ENCODE data around the gene NOS2.
"Not testable (repeated sequence)": the region's sequence is repeated elsewhere in the genome, so short reads cannot be mapped to it uniquely, and the experiment has no call there.

The NOS2 gene

DNA sequence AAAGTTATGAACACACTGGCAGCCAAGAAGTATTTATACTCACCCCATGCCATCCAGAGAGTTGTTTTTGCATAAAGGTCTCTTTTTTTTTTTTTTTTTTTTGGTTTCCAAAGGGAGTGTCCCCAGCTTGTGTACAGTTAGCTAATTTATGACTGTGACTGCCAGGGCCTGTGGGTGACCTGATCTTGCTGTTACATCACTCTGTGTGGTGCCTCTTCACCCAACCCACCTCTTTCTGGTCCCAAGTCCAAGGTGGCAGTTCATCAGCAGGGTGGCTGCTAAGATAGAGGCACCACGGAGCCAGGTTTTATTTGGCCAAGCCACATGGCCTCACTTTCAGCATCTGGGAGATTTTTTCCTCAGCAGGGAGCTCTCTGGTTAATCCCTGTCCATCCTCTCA lies at the start of gene NOS2:
Gene NOS2 (minus strand): TSS at position 8 of the 400 bp plus-strand sequence. CDS start 1,720 bp downstream, outside the sequence.
- no peaks in the 10 kb centered on the region for H3K9me3 Mint-ChIP-seq
- H3K27me3 Mint-ChIP-seq (ENCODE audit: low read depth): peaks cover 40% of the 10 kb centered on the region
- TF ChIP-seq, protein P1, sequence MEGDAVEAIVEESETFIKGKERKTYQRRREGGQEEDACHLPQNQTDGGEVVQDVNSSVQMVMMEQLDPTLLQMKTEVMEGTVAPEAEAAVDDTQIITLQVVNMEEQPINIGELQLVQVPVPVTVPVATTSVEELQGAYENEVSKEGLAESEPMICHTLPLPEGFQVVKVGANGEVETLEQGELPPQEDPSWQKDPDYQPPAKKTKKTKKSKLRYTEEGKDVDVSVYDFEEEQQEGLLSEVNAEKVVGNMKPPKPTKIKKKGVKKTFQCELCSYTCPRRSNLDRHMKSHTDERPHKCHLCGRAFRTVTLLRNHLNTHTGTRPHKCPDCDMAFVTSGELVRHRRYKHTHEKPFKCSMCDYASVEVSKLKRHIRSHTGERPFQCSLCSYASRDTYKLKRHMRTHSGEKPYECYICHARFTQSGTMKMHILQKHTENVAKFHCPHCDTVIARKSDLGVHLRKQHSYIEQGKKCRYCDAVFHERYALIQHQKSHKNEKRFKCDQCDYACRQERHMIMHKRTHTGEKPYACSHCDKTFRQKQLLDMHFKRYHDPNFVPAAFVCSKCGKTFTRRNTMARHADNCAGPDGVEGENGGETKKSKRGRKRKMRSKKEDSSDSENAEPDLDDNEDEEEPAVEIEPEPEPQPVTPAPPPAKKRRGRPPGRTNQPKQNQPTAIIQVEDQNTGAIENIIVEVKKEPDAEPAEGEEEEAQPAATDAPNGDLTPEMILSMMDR (IDR thresholded peaks at IDR 0.05; ENCODE audit: unreplicated experiment in 3 of 3): no peak
- H3K4me1 Mint-ChIP-seq: peaks cover 3% of the 10 kb centered on the region
- H3K36me3 Mint-ChIP-seq (ENCODE audit: low read depth): no peaks in the 10 kb centered on the region
- no peak within 1 kb of the TSS for H3K27ac Mint-ChIP-seq
- H3K4me3 Mint-ChIP-seq: no peak within 1 kb of the TSS

DNA sequence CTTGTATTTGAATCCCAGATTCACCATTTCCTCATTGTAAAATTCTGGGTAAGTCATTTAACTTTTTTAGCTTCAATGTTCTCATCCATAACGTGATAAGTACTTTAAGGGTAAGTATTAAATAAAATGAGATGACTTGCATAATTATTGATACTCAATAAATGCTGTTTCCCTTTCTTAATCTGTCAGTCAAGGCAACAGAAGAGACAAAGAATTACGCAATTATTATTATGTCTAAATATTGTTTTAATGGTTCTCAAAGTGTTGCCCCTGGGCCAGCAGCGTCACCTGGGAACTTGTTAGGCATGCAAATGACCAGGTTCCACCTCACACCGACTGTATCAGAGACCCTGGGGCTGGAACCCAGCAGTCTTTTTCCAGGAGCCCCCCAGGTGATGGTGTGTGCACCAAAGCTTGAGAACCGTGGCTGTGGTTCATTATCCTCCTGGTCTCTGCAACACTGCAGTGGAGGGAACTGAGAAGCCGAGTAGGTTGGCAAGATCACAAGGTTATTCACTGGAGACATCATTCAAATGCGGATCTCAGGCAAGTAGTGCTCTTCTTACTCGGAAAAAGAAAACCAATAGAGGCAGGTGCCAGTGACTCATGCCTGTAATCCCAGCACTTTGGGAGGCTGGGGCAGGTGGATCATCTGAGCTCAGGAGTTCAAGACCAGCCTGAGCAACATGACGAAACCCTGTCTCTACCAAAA lies 49.3 kb upstream of the NOS2 start:
- Mint-ChIP-seq H3K4me3 (no peak overlapping the region), H3K36me3 (ENCODE audit: low read depth) (no peaks in the 10 kb centered on the region), H3K4me1 (peaks cover 25% of the 10 kb centered on the region), H3K27ac (no peak overlapping the region), H3K9me3 (no peaks in the 10 kb centered on the region), H3K27me3 (ENCODE audit: low read depth) (peaks cover 3% of the 10 kb centered on the region)
- TF ChIP-seq, protein P1 (IDR thresholded peaks at IDR 0.05; ENCODE audit: unreplicated experiment in 3 of 3): no peak

DNA sequence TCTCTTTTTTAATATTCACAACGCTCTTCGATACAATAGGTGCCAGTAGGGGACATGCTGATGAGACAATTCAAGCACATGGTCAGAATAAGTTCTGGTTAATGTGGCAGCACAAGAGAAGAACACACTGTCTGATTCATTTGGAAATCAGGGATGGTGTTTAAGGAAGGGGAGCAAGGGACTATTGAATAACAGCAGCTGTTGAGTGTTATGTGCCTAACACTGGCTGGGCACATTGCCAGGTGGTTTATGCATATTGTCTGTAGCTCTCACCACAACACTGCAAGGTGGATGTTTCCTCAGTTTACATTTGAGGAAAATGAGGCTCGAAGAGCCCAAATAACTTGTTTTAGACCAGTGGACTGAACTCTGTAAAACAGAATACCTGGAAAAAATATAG lies 48.6 kb upstream of the NOS2 start:
- Mint-ChIP-seq H3K9me3 (no peaks in the 10 kb centered on the region), H3K36me3 (ENCODE audit: low read depth) (no peaks in the 10 kb centered on the region), H3K4me1 (peaks cover 25% of the 10 kb centered on the region), H3K27me3 (ENCODE audit: low read depth) (peaks cover 3% of the 10 kb centered on the region), H3K4me3 (no peak overlapping the region), H3K27ac (peak overlapping the region in 1 of 3 experiments; percentile 3)
- TF ChIP-seq, protein P1 (IDR thresholded peaks at IDR 0.05; ENCODE audit: unreplicated experiment in 3 of 3): no peak

DNA sequence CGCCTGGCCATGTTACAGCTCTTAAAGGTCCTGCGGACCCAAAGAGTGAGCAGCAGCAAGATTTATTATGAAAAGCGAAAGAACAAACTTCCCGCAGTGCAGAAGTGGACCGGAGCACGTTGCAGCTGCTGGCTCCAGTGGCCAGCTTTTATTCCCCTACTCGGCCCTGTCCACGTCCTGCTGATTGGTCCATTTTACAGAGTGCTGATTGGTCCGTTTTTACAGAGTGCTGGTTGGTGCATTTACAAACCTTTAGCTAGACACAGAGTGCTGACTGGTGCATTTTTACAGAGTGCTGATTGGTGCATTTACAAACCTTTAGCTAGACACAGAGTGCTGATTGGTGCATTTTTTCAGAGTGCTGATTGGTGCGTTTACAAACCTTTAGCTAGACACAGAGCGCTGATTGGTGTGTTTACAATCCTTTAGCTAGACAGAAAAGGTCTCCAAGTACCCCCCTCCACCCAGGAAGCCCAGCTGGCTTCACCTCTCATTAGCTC lies 46.5 kb upstream of the NOS2 start:
- not testable (repeated sequence) for H3K9me3 Mint-ChIP-seq; H3K4me3 Mint-ChIP-seq; H3K27me3 Mint-ChIP-seq (ENCODE audit: low read depth); H3K27ac Mint-ChIP-seq; H3K36me3 Mint-ChIP-seq (ENCODE audit: low read depth)
- peaks cover 25% of the 10 kb centered on the region for H3K4me1 Mint-ChIP-seq

- Mint-ChIP-seq H3K9me3 (no peaks in the 10 kb centered on the region), H3K27me3 (ENCODE audit: low read depth) (peaks cover 3% of the 10 kb centered on the region), H3K27ac (no peak overlapping the region), H3K4me1 (peaks cover 28% of the 10 kb centered on the region), H3K4me3 (no peak overlapping the region), H3K36me3 (ENCODE audit: low read depth) (no peaks in the 10 kb centered on the region)
- TF ChIP-seq, protein P1 (IDR thresholded peaks at IDR 0.05; ENCODE audit: unreplicated experiment in 3 of 3): no peak
Observed at GRCh38 chr17:27846042-27846655, 45.8 kb upstream of the NOS2 start.

GRCh38 chr17:27845264-27846041 lies 45.1 kb upstream of the NOS2 start:
- Mint-ChIP-seq H3K4me1 (peaks cover 30% of the 10 kb centered on the region), H3K27ac (no peak overlapping the region), H3K4me3 (peak overlapping the region in 1 of 3 experiments; percentile 34), H3K27me3 (ENCODE audit: low read depth) (peaks cover 3% of the 10 kb centered on the region), H3K36me3 (ENCODE audit: low read depth) (no peaks in the 10 kb centered on the region), H3K9me3 (no peaks in the 10 kb centered on the region)
- TF ChIP-seq, protein P1 (IDR thresholded peaks at IDR 0.05; ENCODE audit: unreplicated experiment in 3 of 3): no peak

All from nephron (organoid).